A549 treated with DMSO at 1 μM for 4 hours (cell line): ENCODE results near the gene MBD6. TPM values are rescaled to one million over a fixed set of nuclear protein-coding genes. Genes with fewer than 3 reads are reported as not detected.

Source experiments
- total RNA-seq: library from RNA; stranded (reverse); fragments of 200-300 nt; extraction: Qiagen RNA extraction; gene quantifications from 5 replicates; pipeline ENCODE4 v1.2.3, GENCODE V29; 2022; ENCODE audit warnings: low read depth

The MBD6 gene, protein sequence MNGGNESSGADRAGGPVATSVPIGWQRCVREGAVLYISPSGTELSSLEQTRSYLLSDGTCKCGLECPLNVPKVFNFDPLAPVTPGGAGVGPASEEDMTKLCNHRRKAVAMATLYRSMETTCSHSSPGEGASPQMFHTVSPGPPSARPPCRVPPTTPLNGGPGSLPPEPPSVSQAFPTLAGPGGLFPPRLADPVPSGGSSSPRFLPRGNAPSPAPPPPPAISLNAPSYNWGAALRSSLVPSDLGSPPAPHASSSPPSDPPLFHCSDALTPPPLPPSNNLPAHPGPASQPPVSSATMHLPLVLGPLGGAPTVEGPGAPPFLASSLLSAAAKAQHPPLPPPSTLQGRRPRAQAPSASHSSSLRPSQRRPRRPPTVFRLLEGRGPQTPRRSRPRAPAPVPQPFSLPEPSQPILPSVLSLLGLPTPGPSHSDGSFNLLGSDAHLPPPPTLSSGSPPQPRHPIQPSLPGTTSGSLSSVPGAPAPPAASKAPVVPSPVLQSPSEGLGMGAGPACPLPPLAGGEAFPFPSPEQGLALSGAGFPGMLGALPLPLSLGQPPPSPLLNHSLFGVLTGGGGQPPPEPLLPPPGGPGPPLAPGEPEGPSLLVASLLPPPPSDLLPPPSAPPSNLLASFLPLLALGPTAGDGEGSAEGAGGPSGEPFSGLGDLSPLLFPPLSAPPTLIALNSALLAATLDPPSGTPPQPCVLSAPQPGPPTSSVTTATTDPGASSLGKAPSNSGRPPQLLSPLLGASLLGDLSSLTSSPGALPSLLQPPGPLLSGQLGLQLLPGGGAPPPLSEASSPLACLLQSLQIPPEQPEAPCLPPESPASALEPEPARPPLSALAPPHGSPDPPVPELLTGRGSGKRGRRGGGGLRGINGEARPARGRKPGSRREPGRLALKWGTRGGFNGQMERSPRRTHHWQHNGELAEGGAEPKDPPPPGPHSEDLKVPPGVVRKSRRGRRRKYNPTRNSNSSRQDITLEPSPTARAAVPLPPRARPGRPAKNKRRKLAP
- 24.5 to 31.9 TPM (median 28.6 TPM) in 5 replicates for total RNA-seq

DNA sequence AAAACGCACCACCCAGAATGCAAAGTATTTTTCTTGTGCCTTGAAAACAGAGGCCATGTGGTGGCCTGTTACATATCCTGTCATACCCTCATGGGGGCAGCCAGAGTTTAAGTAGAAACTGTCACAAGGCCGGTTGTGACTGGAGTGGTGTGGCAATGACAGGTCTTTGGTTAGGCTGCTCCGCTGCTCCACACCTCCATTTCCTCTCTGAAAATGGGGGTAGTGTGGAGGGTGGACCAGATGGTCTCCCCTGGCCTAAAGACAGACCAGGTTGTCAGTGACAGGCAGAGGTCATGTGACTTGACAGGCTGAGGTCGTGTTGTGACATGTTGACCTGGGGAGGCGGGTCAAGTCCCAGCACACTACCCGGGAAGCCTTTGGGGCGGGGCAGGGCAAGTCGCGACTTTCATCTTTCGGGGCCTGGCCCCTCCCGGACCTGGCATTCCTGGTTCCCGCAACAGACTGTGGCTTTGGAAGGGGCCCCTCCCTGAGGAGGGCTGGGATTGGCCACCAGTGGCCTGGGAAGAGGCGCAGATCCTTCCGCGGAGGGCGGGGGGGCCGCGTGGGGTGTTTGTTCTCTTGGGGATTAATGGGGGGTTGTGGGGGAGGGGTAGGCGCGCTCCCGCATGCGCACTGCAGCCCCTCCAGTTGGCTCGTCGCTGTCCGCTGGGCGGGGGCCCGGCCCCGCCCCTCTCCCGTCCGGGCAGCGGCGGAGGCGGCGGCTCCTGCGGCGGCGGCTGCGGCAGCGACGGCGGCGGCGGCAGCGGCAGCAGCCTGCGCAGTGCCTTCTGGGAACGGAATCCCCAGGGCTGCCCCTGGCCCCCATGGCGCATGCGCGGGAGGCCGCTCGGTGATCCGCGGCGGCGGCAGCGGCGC lies at the start of gene MBD6:
TSS of gene MBD6 (plus strand) at position 814 of the 876 bp plus-strand sequence. CDS start 1,480 bp downstream, outside the sequence.

GRCh38 chr12:57479376-57480115 lies 43.1 kb upstream of the MBD6 start, which contains the start of gene ARHGAP9:
Gene ARHGAP9 (minus strand): TSS chr12:57479866. CDS start chr12:57479406, 460 bp downstream.

DNA sequence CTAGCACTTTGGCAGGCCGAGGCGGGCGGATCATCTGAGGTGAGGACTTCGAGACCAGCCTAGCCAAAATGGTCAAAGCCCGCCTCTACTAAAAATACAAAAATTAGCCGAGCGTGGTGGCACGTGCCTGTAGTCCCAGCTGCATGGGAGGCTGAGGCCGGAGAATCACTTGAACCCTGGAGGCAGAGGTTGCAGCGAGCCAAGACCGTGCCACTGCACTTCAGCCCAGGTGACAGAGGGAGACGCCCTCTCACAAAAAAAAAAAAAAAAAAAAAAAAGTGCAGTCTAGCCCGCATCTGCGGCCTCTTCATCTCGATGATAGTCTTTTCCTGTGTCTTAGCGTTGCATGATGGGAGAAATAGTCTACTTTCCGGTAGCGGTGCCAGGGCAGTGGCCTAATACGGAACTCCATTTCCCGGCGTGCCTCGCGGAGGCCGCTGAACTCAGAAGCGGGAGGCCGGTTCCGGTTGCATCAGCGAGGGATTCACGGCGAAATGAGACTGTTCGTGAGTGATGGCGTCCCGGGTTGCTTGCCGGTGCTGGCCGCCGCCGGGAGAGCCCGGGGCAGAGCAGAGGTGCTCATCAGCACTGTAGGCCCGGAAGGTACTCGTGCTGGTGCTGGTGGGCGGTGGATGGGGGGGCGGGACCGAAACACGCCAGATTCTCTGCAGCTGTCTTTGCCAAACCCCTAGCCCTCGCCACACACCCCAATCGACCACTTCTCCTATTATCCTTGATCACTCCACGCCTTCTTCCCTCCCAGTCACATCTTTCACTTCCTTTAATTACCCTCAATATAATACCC lies 34.8 kb upstream of the MBD6 start, which contains the start of gene MARS1:
TSS of gene MARS1 (plus strand) at position 472 of the 805 bp plus-strand sequence. CDS start at position 495, 23 bp downstream.

DNA sequence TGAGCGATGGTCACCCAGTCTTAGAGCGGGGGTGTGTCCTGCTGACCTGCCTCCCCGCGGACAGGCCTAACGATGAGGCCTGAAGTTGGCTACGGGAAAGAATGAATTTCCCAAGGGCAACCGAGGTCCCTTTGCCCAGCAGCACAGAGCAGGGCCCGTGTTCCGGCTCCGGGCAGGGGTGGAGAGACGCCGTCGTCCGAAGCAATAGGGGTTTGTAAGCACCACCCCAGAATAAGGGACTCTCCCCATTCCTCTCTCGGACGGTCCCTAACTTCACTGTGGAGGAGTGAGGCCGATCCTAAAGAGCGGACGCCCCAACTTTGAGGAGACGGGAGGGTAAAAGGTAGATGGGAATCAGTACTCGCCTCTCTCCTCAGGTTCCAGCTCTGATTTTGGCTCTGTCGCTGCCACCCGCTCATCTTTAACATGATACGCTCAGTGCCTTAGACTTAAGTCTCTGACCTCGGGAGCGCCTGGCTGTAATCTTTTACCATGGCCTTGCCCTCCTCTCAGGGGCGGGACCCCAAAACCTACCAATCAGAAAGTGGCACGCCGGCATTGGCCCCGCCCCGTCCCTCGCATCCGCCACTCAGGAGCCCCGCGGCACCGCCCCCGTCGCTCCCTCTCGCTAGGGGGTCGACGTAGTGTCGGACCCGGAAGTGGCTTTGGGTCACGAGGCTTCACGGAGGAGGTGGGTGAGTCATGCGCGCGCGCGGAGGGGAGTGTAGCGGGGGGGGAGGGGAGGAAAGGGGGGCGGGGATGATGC lies 2.4 kb upstream of the MBD6 start, which contains the start of gene DDIT3:
TSS of gene DDIT3 (minus strand) at position 462 of the 766 bp plus-strand sequence. CDS start 3,108 bp downstream, outside the sequence.

GRCh38 chr12:57546438-57547287 lies 24.0 kb downstream of the MBD6 start, which contains the start of gene DCTN2:
Gene DCTN2 (minus strand): TSS chr12:57547192. CDS start chr12:57547063, 129 bp downstream.

DNA sequence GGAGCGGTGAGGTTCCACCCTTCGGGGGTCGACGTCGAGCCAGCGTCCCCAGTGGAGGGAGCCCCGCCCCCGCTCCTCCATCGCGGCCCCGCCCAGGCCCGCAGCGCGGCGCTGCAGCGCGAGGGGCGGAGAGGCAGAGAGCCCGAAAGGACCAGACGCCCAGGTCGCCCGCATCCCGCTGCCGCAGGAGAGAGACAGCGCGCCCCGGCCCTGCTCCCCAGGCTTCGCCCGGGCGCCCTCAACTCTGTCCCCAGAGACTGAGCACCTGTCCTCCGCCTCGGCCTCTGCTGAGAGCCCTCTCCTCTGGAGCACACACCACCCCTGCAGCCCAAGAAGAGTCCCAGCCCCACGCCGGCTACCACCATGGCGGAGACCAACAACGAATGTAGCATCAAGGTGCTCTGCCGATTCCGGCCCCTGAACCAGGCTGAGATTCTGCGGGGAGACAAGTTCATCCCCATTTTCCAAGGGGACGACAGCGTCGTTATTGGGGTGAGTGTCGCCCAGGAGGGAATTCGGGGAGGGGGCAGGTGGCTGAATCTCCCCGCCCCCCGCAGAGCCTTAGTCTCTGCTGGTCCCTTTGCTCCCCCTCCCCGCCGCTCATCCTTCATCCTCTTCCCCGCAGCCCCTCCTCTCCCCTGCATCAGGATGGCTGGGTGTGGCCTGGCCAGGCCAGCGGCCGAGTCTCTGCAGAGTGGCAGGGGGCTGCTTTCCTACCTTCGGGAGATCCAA lies 27.5 kb downstream of the MBD6 start, which contains the start of gene KIF5A:
TSS of gene KIF5A (plus strand) at position 136 of the 732 bp plus-strand sequence. CDS start at position 364, 228 bp downstream.

Other genes with a start within 250 kb of the MBD6 start
- 8.7 to 11.4 TPM (median 10.0 TPM) in 5 replicates for gene R3HDM2, start 91.8 kb upstream of the MBD6 start, total RNA-seq
- gene INHBC, start 88.0 kb upstream of the MBD6 start, total RNA-seq, result not detected in 5 replicates
- 0.07 to 0.22 TPM (median 0.15 TPM) in 4 of 5 replicates, not detected in the other for gene INHBE, start 67.5 kb upstream of the MBD6 start, total RNA-seq
- gene GLI1, start 63.0 kb upstream of the MBD6 start, total RNA-seq, result 9.3 to 13.8 TPM (median 11.2 TPM) in 5 replicates
- 0.11 to 0.69 TPM (median 0.43 TPM) in 5 replicates for gene ARHGAP9, start 43.0 kb upstream of the MBD6 start, total RNA-seq
- gene MARS1, start 34.8 kb upstream of the MBD6 start, total RNA-seq, result 134 to 275 TPM (median 156 TPM) in 5 replicates
- 26.2 to 39.6 TPM (median 33.3 TPM) in 5 replicates for gene DDIT3, start 2.3 kb upstream of the MBD6 start, total RNA-seq
- 103 to 160 TPM (median 117 TPM) in 5 replicates for gene DCTN2, start 24.4 kb downstream of the MBD6 start, total RNA-seq
- gene KIF5A, start 27.2 kb downstream of the MBD6 start, total RNA-seq, result 0.18 to 0.30 TPM (median 0.21 TPM) in 5 replicates
- gene PIP4K2C, start 68.4 kb downstream of the MBD6 start, total RNA-seq, result 40.0 to 50.3 TPM (median 42.2 TPM) in 5 replicates
- gene DTX3, start 82.0 kb downstream of the MBD6 start, total RNA-seq, result 17.1 to 19.8 TPM (median 17.7 TPM) in 5 replicates
- 5.6 to 6.9 TPM (median 6.1 TPM) in 5 replicates for gene ARHGEF25, start 88.6 kb downstream of the MBD6 start, total RNA-seq
- 34.2 to 52.4 TPM (median 46.8 TPM) in 5 replicates for gene B4GALNT1, start 110.4 kb downstream of the MBD6 start, total RNA-seq
- gene OS9, start 171.3 kb downstream of the MBD6 start, total RNA-seq, result 112 to 120 TPM (median 115 TPM) in 5 replicates
- 0.06 to 0.17 TPM (median 0.13 TPM) in 5 replicates for gene AGAP2, start 215.9 kb downstream of the MBD6 start, total RNA-seq
- gene TSPAN31, start 222.2 kb downstream of the MBD6 start, total RNA-seq, result 15.5 to 19.6 TPM (median 18.9 TPM) in 5 replicates
- gene CDK4, start 229.5 kb downstream of the MBD6 start, total RNA-seq, result 245 to 308 TPM (median 257 TPM) in 5 replicates
- 4.9 to 7.8 TPM (median 7.3 TPM) in 5 replicates for gene MARCHF9, start 232.3 kb downstream of the MBD6 start, total RNA-seq
- gene CYP27B1, start 244.3 kb downstream of the MBD6 start, total RNA-seq, result 2.0 to 4.0 TPM (median 2.2 TPM) in 5 replicates
- gene METTL1, start 249.3 kb downstream of the MBD6 start, total RNA-seq, result 52.8 to 58.9 TPM (median 56.8 TPM) in 5 replicates
- gene EEF1AKMT3, start 249.8 kb downstream of the MBD6 start, total RNA-seq, result 6.0 to 6.8 TPM (median 6.5 TPM) in 5 replicates